Measurements from ENCODE around the gene TEX2.

TEX2 gene

DNA sequence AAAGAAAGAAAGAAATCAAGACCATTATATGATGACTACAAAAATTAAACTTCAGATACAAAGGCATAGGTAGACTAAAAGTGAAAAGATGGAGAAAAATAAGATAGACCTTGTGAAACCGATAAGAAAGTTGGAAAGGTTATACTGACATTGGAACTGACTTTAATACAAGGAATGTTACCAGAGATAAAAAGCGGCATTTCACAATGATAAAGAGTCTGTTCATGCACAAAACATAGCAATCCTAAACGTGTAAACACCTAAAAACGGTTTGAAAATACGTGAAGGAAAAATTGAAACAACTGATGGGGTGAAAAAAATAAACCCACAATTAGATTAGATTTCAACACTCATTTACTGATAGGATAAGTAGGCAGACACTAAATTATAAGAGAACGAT is 123.5 kb downstream of the TEX2 start:
- Histone ChIP-seq H4K20me1 (ENCODE audit: insufficient read depth, low read length) (no peaks in the 10 kb centered on the region), H3K9me3 (ENCODE audit: insufficient read depth, low read length) (no peaks in the 10 kb centered on the region), H3K4me1 (ENCODE audit: low read length) (no peaks in the 10 kb centered on the region), H3K4me2 (ENCODE audit: low read length) (no peak overlapping the region), H3K27me3 (ENCODE audit: low read depth, low read length) (no peaks in the 10 kb centered on the region), H3K79me2 (ENCODE audit: low read length) (no peaks in the 10 kb centered on the region), H3K36me3 (replicated peaks; ENCODE audit: low read depth, low read length) (no peaks in the 10 kb centered on the region), H3K4me3 (ENCODE audit: low read length) (no peak overlapping the region), H2AFZ (ENCODE audit: low read depth, low read length) (no peak overlapping the region), H3K27ac (ENCODE audit: low read length) (no peak overlapping the region), H3K9ac (ENCODE audit: low read length) (no peak overlapping the region)
- TF ChIP-seq, protein P1, sequence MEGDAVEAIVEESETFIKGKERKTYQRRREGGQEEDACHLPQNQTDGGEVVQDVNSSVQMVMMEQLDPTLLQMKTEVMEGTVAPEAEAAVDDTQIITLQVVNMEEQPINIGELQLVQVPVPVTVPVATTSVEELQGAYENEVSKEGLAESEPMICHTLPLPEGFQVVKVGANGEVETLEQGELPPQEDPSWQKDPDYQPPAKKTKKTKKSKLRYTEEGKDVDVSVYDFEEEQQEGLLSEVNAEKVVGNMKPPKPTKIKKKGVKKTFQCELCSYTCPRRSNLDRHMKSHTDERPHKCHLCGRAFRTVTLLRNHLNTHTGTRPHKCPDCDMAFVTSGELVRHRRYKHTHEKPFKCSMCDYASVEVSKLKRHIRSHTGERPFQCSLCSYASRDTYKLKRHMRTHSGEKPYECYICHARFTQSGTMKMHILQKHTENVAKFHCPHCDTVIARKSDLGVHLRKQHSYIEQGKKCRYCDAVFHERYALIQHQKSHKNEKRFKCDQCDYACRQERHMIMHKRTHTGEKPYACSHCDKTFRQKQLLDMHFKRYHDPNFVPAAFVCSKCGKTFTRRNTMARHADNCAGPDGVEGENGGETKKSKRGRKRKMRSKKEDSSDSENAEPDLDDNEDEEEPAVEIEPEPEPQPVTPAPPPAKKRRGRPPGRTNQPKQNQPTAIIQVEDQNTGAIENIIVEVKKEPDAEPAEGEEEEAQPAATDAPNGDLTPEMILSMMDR (IDR thresholded peaks at IDR 0.05; ENCODE audit: low read depth, low read length), result no peak
- TF ChIP-seq EZH2phosphoT487 (IDR thresholded peaks at IDR 0.05; ENCODE audit: low read depth), result no peak

DNA sequence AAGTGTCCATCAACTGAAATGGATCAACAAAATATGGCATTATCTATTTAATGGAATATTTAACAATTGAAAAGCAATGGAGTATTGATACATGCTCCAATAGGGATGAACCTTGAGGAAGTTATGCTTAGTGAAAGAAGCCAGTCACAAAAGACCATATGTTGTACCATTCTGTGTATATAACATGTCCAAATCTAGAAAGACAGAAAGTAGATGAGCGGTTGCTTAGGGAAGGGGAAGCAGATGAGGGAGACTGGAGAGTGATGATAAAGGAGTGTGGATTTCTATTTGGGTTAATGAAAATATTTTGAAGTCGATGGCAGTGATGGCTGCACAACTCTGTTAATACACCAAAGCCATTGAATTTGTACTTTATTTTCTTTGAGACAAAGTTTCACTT is 124.6 kb downstream of the TEX2 start:
- H4K20me1 ChIP-seq (ENCODE audit: insufficient read depth, low read length), result no peaks in the 10 kb centered on the region
- no peaks in the 10 kb centered on the region for H3K36me3 ChIP-seq (replicated peaks; ENCODE audit: low read depth, low read length)
- TF ChIP-seq, protein P1 (IDR thresholded peaks at IDR 0.05; ENCODE audit: low read depth, low read length), result no peak
- TF ChIP-seq EZH2phosphoT487 (IDR thresholded peaks at IDR 0.05; ENCODE audit: low read depth), result no peak
- no peak overlapping the region for H3K9ac ChIP-seq (ENCODE audit: low read length)
- no peak overlapping the region for H3K27ac ChIP-seq (ENCODE audit: low read length)
- H3K4me2 ChIP-seq (ENCODE audit: low read length), result no peak overlapping the region
- H3K27me3 ChIP-seq (ENCODE audit: low read depth, low read length), result no peaks in the 10 kb centered on the region
- H3K9me3 ChIP-seq (ENCODE audit: insufficient read depth, low read length), result no peaks in the 10 kb centered on the region
- H3K79me2 ChIP-seq (ENCODE audit: low read length), result no peaks in the 10 kb centered on the region
- no peak overlapping the region; the same call in 1 of the 2 replicates for H2AFZ ChIP-seq (ENCODE audit: low read depth, low read length)
- H3K4me3 ChIP-seq (ENCODE audit: low read length), result no peak overlapping the region
- no peaks in the 10 kb centered on the region for H3K4me1 ChIP-seq (ENCODE audit: low read length)

- H3K79me2 ChIP-seq (ENCODE audit: low read length), result no peaks in the 10 kb centered on the region; the same call in 1 of the 2 replicates
- H3K4me1 ChIP-seq (ENCODE audit: low read length), result peaks cover 30% of the 10 kb centered on the region
- no peak overlapping the region for H3K4me2 ChIP-seq (ENCODE audit: low read length)
- no peaks in the 10 kb centered on the region for H3K27me3 ChIP-seq (ENCODE audit: low read depth, low read length)
- H2AFZ ChIP-seq (ENCODE audit: low read depth, low read length), result no peak overlapping the region
- H4K20me1 ChIP-seq (ENCODE audit: insufficient read depth, low read length), result no peaks in the 10 kb centered on the region
- no peak overlapping the region for H3K4me3 ChIP-seq (ENCODE audit: low read length)
- no peak for TF ChIP-seq EZH2phosphoT487 (IDR thresholded peaks at IDR 0.05; ENCODE audit: low read depth)
- TF ChIP-seq, protein P1 (IDR thresholded peaks at IDR 0.05; ENCODE audit: low read depth, low read length), result no peak
- H3K27ac ChIP-seq (ENCODE audit: low read length), result no peak overlapping the region
- no peak overlapping the region for H3K9ac ChIP-seq (ENCODE audit: low read length)
- H3K9me3 ChIP-seq (ENCODE audit: insufficient read depth, low read length), result no peaks in the 10 kb centered on the region
- no peaks in the 10 kb centered on the region for H3K36me3 ChIP-seq (replicated peaks; ENCODE audit: low read depth, low read length)
Observed at GRCh38 chr17:64135000-64135399, 128.1 kb downstream of the TEX2 start.

GRCh38 chr17:64134216-64134970 is 128.7 kb downstream of the TEX2 start:
- Histone ChIP-seq H3K79me2 (ENCODE audit: low read length) (peaks cover 5% of the 10 kb centered on the region), H3K36me3 (replicated peaks; ENCODE audit: low read depth, low read length) (no peaks in the 10 kb centered on the region), H2AFZ (ENCODE audit: low read depth, low read length) (no peak overlapping the region), H3K9me3 (ENCODE audit: insufficient read depth, low read length) (no peaks in the 10 kb centered on the region), H4K20me1 (ENCODE audit: insufficient read depth, low read length) (no peaks in the 10 kb centered on the region), H3K4me3 (ENCODE audit: low read length) (no peak overlapping the region), H3K27ac (ENCODE audit: low read length) (no peak overlapping the region), H3K27me3 (ENCODE audit: low read depth, low read length) (no peaks in the 10 kb centered on the region), H3K4me1 (ENCODE audit: low read length) (peaks cover 30% of the 10 kb centered on the region), H3K9ac (ENCODE audit: low read length) (no peak overlapping the region), H3K4me2 (ENCODE audit: low read length) (no peak overlapping the region)
- TF ChIP-seq, protein P1 (IDR thresholded peaks at IDR 0.05; ENCODE audit: low read depth, low read length), result no peak
- TF ChIP-seq EZH2phosphoT487 (IDR thresholded peaks at IDR 0.05; ENCODE audit: low read depth), result no peak

All from OCI-LY3 (cell line).